AG04450 (cell line): ENCODE measurements around the gene CCSER1. TPM values are rescaled to one million over a fixed set of nuclear protein-coding genes. Genes with fewer than 3 reads are reported as not detected.
"Not testable (repeated sequence)": the region's sequence is repeated elsewhere in the genome, so short reads cannot be mapped to it uniquely, and the experiment has no call there.

Source experiments
- CTCF ChIA-PET: fragments of 300-600, 350-600 bp; formaldehyde crosslinking; extraction: SDS; loops from one replicate; lab custom pipeline; 2022; ENCODE audit warnings: antibody characterized with exemption, inconsistent platforms; lab: Charles Lee
- POLR2A ChIA-PET: fragments of 350-600 bp; formaldehyde crosslinking; extraction: SDS; loops from one replicate; lab custom pipeline; 2021; ENCODE audit warnings: antibody characterized with exemption, inconsistent platforms; lab: Yijun Ruan, JAX
- DNase-seq: peaks from one replicate; pipeline ENCODE4 v3.0.0-alpha.2; 2011; ENCODE audit warnings: low read depth, low spot score
- H3K27ac ChIP-seq: one replicate; pipeline ENCODE4 v1.5.1; 2012; ENCODE audit warnings: low read depth, low read length, control low read depth
- H3K27me3 ChIP-seq: one replicate; pipeline ENCODE4 v1.6.0; 2012; ENCODE audit warnings: low read length; ENCODE audit not compliant: control insufficient read depth, insufficient read depth
- H3K4me3 ChIP-seq: 2 replicates; pipeline ENCODE4 v1.5.1; 2011; ENCODE audit warnings: mild to moderate bottlenecking, low read depth, low read length, control low read depth
- H3K9me3 ChIP-seq: 2 replicates; pipeline ENCODE4 v1.5.1; 2012; ENCODE audit warnings: low read length; ENCODE audit not compliant: control insufficient read depth, insufficient read depth
- polyA plus RNA-seq: library from polyadenylated mRNA; depleted of rRNA; stranded (reverse); fragments of >200 nt; gene quantifications from 2 replicates; pipeline ENCODE4 v1.2.3, GENCODE V29; 2011
- TF ChIP-seq, protein P1 (sequence below): IDR thresholded peaks from 2 replicates; pipeline ENCODE4 v1.5.1; 2011; ENCODE audit warnings: low read depth, low read length, control low read depth, inconsistent platforms

CCSER1 gene
- polyA plus RNA-seq, 1 experiment, result not detected

- TF ChIP-seq, protein P1, sequence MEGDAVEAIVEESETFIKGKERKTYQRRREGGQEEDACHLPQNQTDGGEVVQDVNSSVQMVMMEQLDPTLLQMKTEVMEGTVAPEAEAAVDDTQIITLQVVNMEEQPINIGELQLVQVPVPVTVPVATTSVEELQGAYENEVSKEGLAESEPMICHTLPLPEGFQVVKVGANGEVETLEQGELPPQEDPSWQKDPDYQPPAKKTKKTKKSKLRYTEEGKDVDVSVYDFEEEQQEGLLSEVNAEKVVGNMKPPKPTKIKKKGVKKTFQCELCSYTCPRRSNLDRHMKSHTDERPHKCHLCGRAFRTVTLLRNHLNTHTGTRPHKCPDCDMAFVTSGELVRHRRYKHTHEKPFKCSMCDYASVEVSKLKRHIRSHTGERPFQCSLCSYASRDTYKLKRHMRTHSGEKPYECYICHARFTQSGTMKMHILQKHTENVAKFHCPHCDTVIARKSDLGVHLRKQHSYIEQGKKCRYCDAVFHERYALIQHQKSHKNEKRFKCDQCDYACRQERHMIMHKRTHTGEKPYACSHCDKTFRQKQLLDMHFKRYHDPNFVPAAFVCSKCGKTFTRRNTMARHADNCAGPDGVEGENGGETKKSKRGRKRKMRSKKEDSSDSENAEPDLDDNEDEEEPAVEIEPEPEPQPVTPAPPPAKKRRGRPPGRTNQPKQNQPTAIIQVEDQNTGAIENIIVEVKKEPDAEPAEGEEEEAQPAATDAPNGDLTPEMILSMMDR, result no peak
- Histone ChIP-seq H3K4me3 (no peak overlapping the region), H3K9me3 (no peaks in the 10 kb centered on the region), H3K27me3 (no peaks in the 10 kb centered on the region), H3K27ac (no peak overlapping the region)
- ChIA-PET POLR2A (no interaction called here), CTCF (no interaction called here)
- DNase-seq, result no peak
Measured at GRCh38 chr4:90824266-90825150, 697.3 kb downstream of the CCSER1 start.

GRCh38 chr4:90825849-90826248 lies 698.7 kb downstream of the CCSER1 start:
- Histone ChIP-seq H3K27ac (no peak overlapping the region), H3K9me3 (no peaks in the 10 kb centered on the region), H3K4me3 (no peak overlapping the region), H3K27me3 (no peaks in the 10 kb centered on the region)
- no peak for DNase-seq
- ChIA-PET POLR2A (no interaction called here), CTCF (no interaction called here)
- TF ChIP-seq, protein P1, result no peak

DNA sequence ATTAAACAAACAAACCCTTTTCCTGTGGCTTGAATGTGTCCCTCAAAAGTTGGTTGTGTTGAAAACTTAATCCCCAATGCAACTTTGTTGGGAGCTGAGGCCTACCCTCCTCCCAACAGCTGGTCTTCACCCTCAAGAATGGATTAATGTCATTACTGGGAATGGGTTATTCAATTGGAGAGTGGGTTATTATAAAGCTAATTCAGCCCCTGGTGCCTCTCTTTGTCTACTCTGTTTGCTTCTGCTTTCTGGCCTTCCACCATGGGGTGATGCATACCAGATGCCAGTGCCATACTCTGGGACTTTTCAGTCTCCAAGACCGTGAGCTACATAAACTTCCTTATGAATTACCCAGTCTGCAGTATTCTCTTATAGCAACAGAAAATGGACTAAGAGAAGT lies 706.5 kb downstream of the CCSER1 start:
- no peak overlapping the region for H3K4me3 ChIP-seq
- no peaks in the 10 kb centered on the region for H3K9me3 ChIP-seq
- no peaks in the 10 kb centered on the region for H3K27me3 ChIP-seq
- no peak overlapping the region for H3K27ac ChIP-seq
- DNase-seq, result no peak
- CTCF ChIA-PET, result no interaction called here
- TF ChIP-seq, protein P1, result no peak
- POLR2A ChIA-PET, result no interaction called here

GRCh38 chr4:90837241-90837640 lies 710.0 kb downstream of the CCSER1 start:
- ChIA-PET CTCF (no interaction called here), POLR2A (no interaction called here)
- Histone ChIP-seq H3K9me3 (no peaks in the 10 kb centered on the region), H3K4me3 (no peak overlapping the region), H3K27me3 (no peaks in the 10 kb centered on the region), H3K27ac (no peak overlapping the region)
- no peak for DNase-seq
- TF ChIP-seq, protein P1, result no peak

GRCh38 chr4:90838859-90839258 lies 711.7 kb downstream of the CCSER1 start:
- H3K27ac ChIP-seq, DNase-seq, H3K9me3 ChIP-seq, POLR2A ChIA-PET, H3K4me3 ChIP-seq, CTCF ChIA-PET, H3K27me3 ChIP-seq: not testable (repeated sequence)
